SU-DHL-6 (cell line): ENCODE measurements around the gene FAM162A.

Experiments used
- H2AFZ ChIP-seq: fragments of 200-600 bp; sonication (generic); 2 replicates; pipeline ENCODE4 v1.6.1; 2014; ENCODE audit warnings: low read depth, mild to moderate bottlenecking, moderate library complexity, mixed read lengths, antibody characterized with exemption, low read length; ENCODE audit not compliant: severe bottlenecking
- H3F3A ChIP-seq: fragments of 200-600 bp; shearing (Covaris generic); 2 replicates; pipeline ENCODE4 v1.6.0; 2016; ENCODE audit warnings: antibody characterized with exemption, mild to moderate bottlenecking; ENCODE audit not compliant: insufficient read depth
- H3K27ac ChIP-seq: fragments of 200-600 bp; sonication (generic); 2 replicates; pipeline ENCODE4 v1.5.1; 2016; ENCODE audit warnings: low read depth, mild to moderate bottlenecking, low read length, moderate library complexity, mixed read lengths
- H3K27me3 ChIP-seq: fragments of 200-600 bp; sonication (generic), shearing (Covaris generic); 2 replicates; pipeline ENCODE4 v1.6.0; 2014; ENCODE audit warnings: mild to moderate bottlenecking, low read length
- H3K36me3 ChIP-seq: fragments of 200-600 bp; sonication (generic); 2 replicates; pipeline ENCODE4 v1.6.1; 2014; ENCODE audit warnings: mild to moderate bottlenecking, low read length, mixed read lengths
- H3K4me2 ChIP-seq: fragments of 300-600, 200-600 bp; shearing (Covaris generic), sonication (generic); 2 replicates; pipeline ENCODE4 v1.6.0; 2014; ENCODE audit warnings: low read length, low read depth, mild to moderate bottlenecking; ENCODE audit not compliant: poor library complexity, severe bottlenecking
- H3K4me3 ChIP-seq: fragments of 200-600 bp; sonication (generic); 2 replicates; pipeline ENCODE4 v1.5.1; 2014; ENCODE audit warnings: antibody characterized with exemption, low read length, mild to moderate bottlenecking, mixed read lengths; ENCODE audit not compliant: insufficient read depth, poor library complexity, severe bottlenecking
- H3K79me2 ChIP-seq: fragments of 200-600 bp; sonication (generic); 2 replicates; pipeline ENCODE4 v1.6.1; 2014; ENCODE audit warnings: mild to moderate bottlenecking, low read length, moderate library complexity; ENCODE audit not compliant: insufficient read depth
- H3K9ac ChIP-seq: fragments of 200-600 bp; sonication (generic); 2 replicates; pipeline ENCODE4 v1.7.0; 2014; ENCODE audit warnings: mild to moderate bottlenecking, low read length
- H3K9me2 ChIP-seq: fragments of 200-600 bp; sonication (generic); replicated peaks from 2 replicates; pipeline ENCODE4 v1.6.1; 2014; ENCODE audit warnings: low read length; ENCODE audit not compliant: insufficient read depth
- H3K9me3 ChIP-seq: fragments of 200-600 bp; sonication (generic); 2 replicates; pipeline ENCODE4 v1.6.1; 2014; ENCODE audit warnings: low read length, mixed read lengths; ENCODE audit not compliant: insufficient read depth
- H4K20me1 ChIP-seq: fragments of 200-600 bp; sonication (generic); 2 replicates; pipeline ENCODE4 v1.6.1; 2014; ENCODE audit warnings: low read depth, mild to moderate bottlenecking, antibody characterized with exemption, low read length, moderate library complexity, mixed read lengths
- EZH2phosphoT487 ChIP-seq: fragments of 200-600 bp; sonication (generic), shearing (Covaris generic); conservative IDR thresholded peaks from 2 replicates; pipeline ENCODE4 v1.6.1; 2018; ENCODE audit warnings: mild to moderate bottlenecking, antibody characterized with exemption, low read length, moderate library complexity, mixed read lengths
- TF ChIP-seq, protein P1 (sequence below): fragments of 200-600 bp; sonication (generic); IDR thresholded peaks from one replicate; pipeline ENCODE4 v1.5.1; 2017; ENCODE audit warnings: antibody characterized with exemption, mild to moderate bottlenecking, low read length, moderate library complexity; ENCODE audit not compliant: insufficient read depth, poor library complexity, severe bottlenecking

FAM162A gene

DNA sequence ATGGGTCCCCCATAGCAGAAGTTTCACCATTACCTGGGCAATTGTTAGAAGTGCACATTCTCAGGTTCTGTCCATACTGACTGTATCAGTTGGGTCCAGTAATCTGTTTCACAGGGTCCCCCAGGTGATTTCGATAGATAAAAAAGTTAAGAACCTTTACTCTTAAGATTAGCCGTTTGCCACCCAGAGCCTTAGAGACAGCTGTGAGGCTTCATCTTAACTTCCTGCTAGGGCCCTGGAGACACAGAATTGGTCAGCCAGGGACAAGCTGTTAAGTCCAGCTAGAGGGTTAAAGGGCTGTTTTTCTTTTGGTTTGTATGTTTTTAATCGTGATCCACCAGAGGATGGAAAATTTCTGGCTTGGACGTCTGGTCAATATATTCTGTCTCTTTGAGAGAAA, 6.7 kb downstream of the FAM162A start:
- 0 out of 2 replicates have a peak, but pooled peaks cover 4% of the 10 kb centered on the region for H4K20me1 ChIP-seq
- H3K36me3 ChIP-seq = peaks cover 4% of the 10 kb centered on the region
- H3K9me2 ChIP-seq = no peaks in the 10 kb centered on the region
- no peak overlapping the region for H3K9ac ChIP-seq
- no peaks in the 10 kb centered on the region for H3K27me3 ChIP-seq
- no peak overlapping the region for H3K4me3 ChIP-seq
- no peak overlapping the region for H3K27ac ChIP-seq
- no peak overlapping the region for H3K4me2 ChIP-seq
- TF ChIP-seq, protein P1, sequence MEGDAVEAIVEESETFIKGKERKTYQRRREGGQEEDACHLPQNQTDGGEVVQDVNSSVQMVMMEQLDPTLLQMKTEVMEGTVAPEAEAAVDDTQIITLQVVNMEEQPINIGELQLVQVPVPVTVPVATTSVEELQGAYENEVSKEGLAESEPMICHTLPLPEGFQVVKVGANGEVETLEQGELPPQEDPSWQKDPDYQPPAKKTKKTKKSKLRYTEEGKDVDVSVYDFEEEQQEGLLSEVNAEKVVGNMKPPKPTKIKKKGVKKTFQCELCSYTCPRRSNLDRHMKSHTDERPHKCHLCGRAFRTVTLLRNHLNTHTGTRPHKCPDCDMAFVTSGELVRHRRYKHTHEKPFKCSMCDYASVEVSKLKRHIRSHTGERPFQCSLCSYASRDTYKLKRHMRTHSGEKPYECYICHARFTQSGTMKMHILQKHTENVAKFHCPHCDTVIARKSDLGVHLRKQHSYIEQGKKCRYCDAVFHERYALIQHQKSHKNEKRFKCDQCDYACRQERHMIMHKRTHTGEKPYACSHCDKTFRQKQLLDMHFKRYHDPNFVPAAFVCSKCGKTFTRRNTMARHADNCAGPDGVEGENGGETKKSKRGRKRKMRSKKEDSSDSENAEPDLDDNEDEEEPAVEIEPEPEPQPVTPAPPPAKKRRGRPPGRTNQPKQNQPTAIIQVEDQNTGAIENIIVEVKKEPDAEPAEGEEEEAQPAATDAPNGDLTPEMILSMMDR = no peak
- TF ChIP-seq EZH2phosphoT487 = no peak
- peaks cover 36% of the 10 kb centered on the region; the same call in 1 of the 2 replicates for H3K79me2 ChIP-seq
- H2AFZ ChIP-seq = no peak overlapping the region
- H3F3A ChIP-seq = peaks cover 11% of the 10 kb centered on the region
- no peaks in the 10 kb centered on the region for H3K9me3 ChIP-seq

DNA sequence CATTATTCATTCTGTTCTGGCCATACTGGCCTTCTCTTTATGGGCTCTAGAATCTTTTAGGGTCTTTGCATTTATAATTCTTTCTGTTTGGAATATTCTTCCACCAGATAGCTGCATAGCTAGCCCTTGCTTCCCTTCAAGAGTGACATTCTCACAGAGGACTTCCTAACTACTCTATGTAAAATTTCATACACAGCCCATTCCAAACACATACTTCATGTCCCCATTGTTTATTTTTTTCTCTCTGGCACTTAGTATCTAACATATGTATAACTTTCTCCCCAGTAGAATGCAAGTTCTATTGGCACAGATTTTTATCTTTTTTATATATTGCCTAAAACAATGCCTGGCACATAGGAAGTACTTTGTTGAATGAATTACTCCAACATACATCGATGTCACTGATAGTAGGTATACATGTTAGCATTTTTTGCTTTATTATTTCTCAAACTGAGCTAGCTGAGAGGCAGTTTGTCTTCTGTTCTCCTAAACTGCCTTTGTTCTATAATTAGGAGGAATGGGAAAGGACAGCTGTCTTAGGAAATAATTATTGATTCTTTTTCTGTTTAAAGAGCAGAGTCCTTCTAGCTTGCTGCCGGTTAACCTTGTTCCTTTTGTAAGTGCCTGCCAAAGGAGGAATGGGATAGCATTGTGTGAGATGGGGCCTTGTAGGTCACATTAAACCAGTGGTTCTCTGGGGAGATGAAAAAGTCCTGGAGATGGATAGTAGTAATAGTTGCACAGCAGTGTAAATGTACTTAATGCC, 7.9 kb downstream of the FAM162A start:
- Histone ChIP-seq H3K4me2 (no peak overlapping the region), H3K79me2 (peaks cover 24% of the 10 kb centered on the region; the same call in 1 of the 2 replicates), H3K9me2 (no peaks in the 10 kb centered on the region), H3F3A (peaks cover 11% of the 10 kb centered on the region), H3K27ac (no peak overlapping the region), H3K36me3 (no peaks in the 10 kb centered on the region), H4K20me1 (0 out of 2 replicates have a peak, but pooled peaks cover 4% of the 10 kb centered on the region), H3K4me3 (no peak overlapping the region), H2AFZ (no peak overlapping the region), H3K9ac (no peak overlapping the region), H3K9me3 (no peaks in the 10 kb centered on the region), H3K27me3 (no peaks in the 10 kb centered on the region)
- TF ChIP-seq, protein P1 = no peak
- TF ChIP-seq EZH2phosphoT487 = no peak

DNA sequence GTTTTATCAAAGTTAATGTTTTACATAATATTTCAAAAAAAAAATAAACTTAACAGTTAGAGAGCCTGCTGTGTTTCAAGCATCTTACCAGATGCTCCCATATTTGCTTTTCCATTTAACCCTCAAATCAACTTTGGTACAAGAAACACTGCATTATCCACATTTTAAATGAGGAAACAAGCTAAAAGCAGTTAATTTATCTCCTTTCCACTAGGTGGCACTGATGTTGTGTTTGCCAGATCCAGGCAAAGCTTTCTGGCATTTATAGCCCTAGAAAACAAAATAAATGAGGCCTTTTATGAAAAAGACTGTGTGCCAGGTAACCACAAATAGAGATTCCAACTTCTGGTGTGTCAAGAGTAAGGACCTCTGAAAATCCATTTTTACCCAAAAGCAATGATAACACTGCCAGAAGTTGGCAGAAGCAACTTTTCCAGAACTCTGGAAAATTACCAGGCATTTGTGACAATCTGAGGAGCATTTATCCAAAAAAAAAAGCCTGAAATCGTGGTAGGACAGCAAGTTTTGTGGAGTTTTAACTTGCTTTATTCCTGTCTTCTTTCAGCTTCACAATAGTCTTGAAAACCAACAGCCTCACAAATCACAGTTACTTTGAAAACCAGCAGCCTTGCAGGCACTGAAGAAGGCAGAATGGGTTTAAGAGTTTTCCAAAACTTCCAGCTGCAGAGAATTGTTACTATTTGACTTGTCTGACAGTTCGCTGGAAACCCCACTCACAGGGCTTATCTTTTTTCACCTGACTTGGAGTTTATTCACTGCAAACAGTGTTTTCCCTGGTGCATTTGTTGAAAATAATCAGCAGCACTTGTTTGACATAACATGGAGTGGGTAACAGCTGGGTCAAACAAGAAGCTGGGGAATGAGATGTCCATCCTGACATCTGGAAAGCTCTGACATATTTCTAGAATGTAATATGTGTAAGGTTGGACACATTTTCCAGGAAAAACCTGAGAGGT, 9.2 kb downstream of the FAM162A start:
- no peak overlapping the region for H3K9ac ChIP-seq
- TF ChIP-seq, protein P1 = peak; percentile 61
- TF ChIP-seq EZH2phosphoT487 = no peak
- H3K9me3 ChIP-seq = no peaks in the 10 kb centered on the region
- no peak overlapping the region for H3K4me3 ChIP-seq
- H3K36me3 ChIP-seq = no peaks in the 10 kb centered on the region
- H3K9me2 ChIP-seq = no peaks in the 10 kb centered on the region
- H2AFZ ChIP-seq = no peak overlapping the region
- 0 out of 2 replicates have a peak, but pooled peaks cover 4% of the 10 kb centered on the region for H4K20me1 ChIP-seq
- H3K27me3 ChIP-seq = no peaks in the 10 kb centered on the region
- no peak overlapping the region for H3K4me2 ChIP-seq
- peaks cover 15% of the 10 kb centered on the region; the same call in 1 of the 2 replicates for H3K79me2 ChIP-seq
- no peak overlapping the region for H3K27ac ChIP-seq
- H3F3A ChIP-seq = peaks cover 11% of the 10 kb centered on the region
